K562 (cell line): ENCODE measurements around the gene OTOG. TPM values are rescaled to one million over a fixed set of nuclear protein-coding genes. Genes with fewer than 3 reads are reported as not detected.

ENCODE experiments used
- ATAC-seq: fragments of 200-7000 bp; cut with Tn5 transposase; 3 replicates; pipeline ENCODE4 v1.9.1; 2020; ENCODE audit warnings: moderate library complexity
- BruUV-seq: library from RNA; stranded (reverse); fragments of 400-500 nt; replicated peaks from 2 replicates; lab custom pipeline; 2021; lab: Mats Ljungman, UMichigan
- CTCF ChIA-PET: fragments of 300-600 bp; formaldehyde crosslinking; extraction: SDS; loops from one replicate; lab custom pipeline; 2021; ENCODE audit warnings: low intra/inter-chr PET ratio; lab: Yijun Ruan, JAX
- POLR2A ChIA-PET: fragments of 300-600, 350-650 bp; sonication (Branson Sonifier 250); formaldehyde crosslinking; extraction: SDS; loops from one replicate; lab custom pipeline; 2021; ENCODE audit warnings: antibody characterized with exemption, inconsistent platforms; lab: Yijun Ruan, JAX
- DNase-seq, 4 experiments: peaks; one replicate each; pipeline versions ENCODE4 v3.0.0 to v3.0.0-alpha.2; 2011 to 2018; ENCODE audit warnings: low spot score in 3 of 4, mixed read lengths in 3 of 4; ENCODE audit errors: extremely low read depth in 1 of 4
- FAIRE-seq: peaks from 2 replicates; lab custom pipeline; 2011; peaks lifted over from hg19 to GRCh38; lab: Jason Lieb, UNC
- H2AFZ ChIP-seq: 2 replicates; pipeline ENCODE4 v1.6.0; 2011; ENCODE audit warnings: low read depth, low read length, control low read depth, inconsistent platforms
- H3K27ac ChIP-seq: fragments of 200-600 bp; 3 replicates; pipeline ENCODE4 v1.8.0; 2011; ENCODE audit warnings: low read depth, mild to moderate bottlenecking, control low read depth, inconsistent platforms, low read length, moderate library complexity, mixed read lengths; ENCODE audit errors: extremely low read depth
- H3K27me3 ChIP-seq, 2 experiments: fragments of 300-600 bp in 1 of 2; 2 replicates in 1 of 2; 3 replicates in 1 of 2; pipeline versions ENCODE4 v1.6.0 to v1.8.0; 2011; ENCODE audit warnings: inconsistent platforms in 2 of 2, low read length in 2 of 2, mild to moderate bottlenecking in 1 of 2, mixed read lengths in 1 of 2, moderate library complexity in 1 of 2; ENCODE audit not compliant: control insufficient read depth in 2 of 2, insufficient read depth in 2 of 2
- H3K36me3 ChIP-seq: fragments of 300-600 bp; 3 replicates; pipeline ENCODE4 v1.8.0; 2011; ENCODE audit warnings: mild to moderate bottlenecking, low read length, inconsistent platforms; ENCODE audit not compliant: control insufficient read depth, insufficient read depth
- H3K4me1 ChIP-seq, 2 experiments: fragments of 200-600 bp in 1 of 2; replicated peaks in 1 of 2; 2 replicates in 1 of 2; 3 replicates in 1 of 2; pipeline versions ENCODE4 v1.5.1 to v1.8.0; 2011; ENCODE audit warnings: inconsistent platforms in 2 of 2, low read length in 2 of 2, mild to moderate bottlenecking in 1 of 2, mixed read lengths in 1 of 2, moderate library complexity in 1 of 2; ENCODE audit not compliant: control insufficient read depth in 2 of 2, insufficient read depth in 2 of 2
- H3K4me2 ChIP-seq: 2 replicates; pipeline ENCODE4 v1.6.1; 2011; ENCODE audit warnings: low read length, control low read depth, inconsistent platforms, mixed read lengths; ENCODE audit not compliant: insufficient read depth
- H3K4me3 ChIP-seq: fragments of 200-600 bp; sonication (generic), shearing (Covaris generic); 2 replicates; pipeline ENCODE4 v1.5.1; 2016; ENCODE audit warnings: control low read depth, inconsistent platforms
- H3K79me2 ChIP-seq: fragments of 200-600 bp; 3 replicates; pipeline ENCODE4 v1.8.0; 2011; ENCODE audit warnings: low read length, inconsistent platforms; ENCODE audit not compliant: control insufficient read depth, insufficient read depth
- H3K9ac ChIP-seq, 2 experiments: 2 replicates each; pipeline versions ENCODE4 v1.6.0 to v1.6.1; 2011; ENCODE audit warnings: low read depth in 2 of 2, low read length in 2 of 2, control low read depth in 1 of 2, inconsistent platforms in 1 of 2, mild to moderate bottlenecking in 1 of 2, mixed read lengths in 1 of 2; ENCODE audit not compliant: insufficient read depth in 1 of 2
- H3K9me1 ChIP-seq: one replicate; pipeline ENCODE4 v1.6.0; 2011; ENCODE audit warnings: inconsistent platforms, mild to moderate bottlenecking, low read length, moderate library complexity; ENCODE audit not compliant: control insufficient read depth, insufficient read depth
- H3K9me3 ChIP-seq: replicated peaks from 2 replicates; pipeline ENCODE4 v1.5.1; 2011; ENCODE audit warnings: low read depth, low read length, inconsistent platforms; ENCODE audit not compliant: control insufficient read depth, insufficient read depth
- H4K20me1 ChIP-seq: replicated peaks from 2 replicates; pipeline ENCODE4 v1.6.1; 2011; ENCODE audit warnings: low read length, inconsistent platforms, mixed read lengths; ENCODE audit not compliant: control insufficient read depth, insufficient read depth
- RAD21 ChIP-seq, 2 experiments: fragments of 250-450 bp in 1 of 2; fragments of 450-650 bp in 1 of 2; sonication (Bioruptor Pico) in 1 of 2; formaldehyde crosslinking in 1 of 2; IDR thresholded peaks in 1 of 2; conservative IDR thresholded peaks in 1 of 2; 2 replicates each; pipeline versions ENCODE4 v1.4.0 to v1.8.0; 2020 to 2022; ENCODE audit warnings: mild to moderate bottlenecking in 2 of 2, moderate library complexity in 1 of 2
- ZNF431 ChIP-seq: sonication (generic); formaldehyde crosslinking; IDR thresholded peaks from 2 replicates; pipeline ENCODE4 v1.8.0; 2022; ENCODE audit warnings: mild to moderate bottlenecking, missing genetic modification reagents
- WGBS: fragments of 100-300 bp; shearing (Covaris generic); methylation state at CpG from one replicate; pipeline ENCODE4 v1.1.6; 2016; ENCODE audit warnings: low coverage, mixed read lengths; ENCODE audit not compliant: insufficient coverage; ENCODE audit errors: missing lambda C conversion rate; 5-methylcytosine and 5-hydroxymethylcytosine counted together
- in situ Hi-C: fragments of 300-500 bp; cut with MboI; formaldehyde crosslinking; loops from 4 replicates; pipeline ENCODE4 v1.15.0; 2018; ENCODE audit warnings: inconsistent platforms, mixed read lengths
- intact Hi-C: fragments of 100-400 bp; cut with micrococcal nuclease; formaldehyde crosslinking; loops from 2 replicates; pipeline ENCODE4 v1.14.2; 2022
- polyA plus RNA-seq, 8 experiments: library from polyadenylated mRNA; depleted of rRNA in 4 of 8; stranded (reverse) in 5 of 8; unstranded in 3 of 8; fragments of >200 nt; fragmentation: Nextera tagmentation in 2 of 8; fragmentation: Illumina TruSeq in 1 of 8; extraction: Ambion mirVana in 2 of 8; extraction: Trizol in 1 of 8; gene quantifications; 2 replicates each; pipeline versions ENCODE4 v1.2.1 to v1.2.3, GENCODE V29; 2011 to 2014; ENCODE audit warnings: inconsistent platforms in 1 of 8, missing spikeins in 1 of 8
- total RNA-seq, 7 experiments: library from RNA; depleted of rRNA in 6 of 7; stranded (reverse); fragments of >200 nt in 6 of 7; fragmentation: Illumina TruSeq in 2 of 7; extraction: Trizol in 2 of 7; gene quantifications; 2 replicates each; pipeline versions ENCODE4 v1.2.1 to v1.2.3, GENCODE V29; 2011 to 2021; ENCODE audit warnings: low replicate concordance in 1 of 7
- TF ChIP-seq, protein P1 (sequence below), 3 experiments: IDR thresholded peaks in 2 of 3; conservative IDR thresholded peaks in 1 of 3; 2 replicates each; pipeline ENCODE4 v1.5.1; 2011 to 2012; ENCODE audit warnings: low read length in 3 of 3, mild to moderate bottlenecking in 3 of 3, control low read depth in 2 of 3, improper control_type of control experiment in 1 of 3, inconsistent platforms in 1 of 3, low read depth in 1 of 3, mixed read lengths in 1 of 3, moderate library complexity in 1 of 3; ENCODE audit not compliant: insufficient read depth in 2 of 3

OTOG gene
- total and polyA plus RNA-seq, 9 of the 15 experiments (the other 6 are each of a cell fraction or from before 2014, with no cell fraction given) = not detected

DNA sequence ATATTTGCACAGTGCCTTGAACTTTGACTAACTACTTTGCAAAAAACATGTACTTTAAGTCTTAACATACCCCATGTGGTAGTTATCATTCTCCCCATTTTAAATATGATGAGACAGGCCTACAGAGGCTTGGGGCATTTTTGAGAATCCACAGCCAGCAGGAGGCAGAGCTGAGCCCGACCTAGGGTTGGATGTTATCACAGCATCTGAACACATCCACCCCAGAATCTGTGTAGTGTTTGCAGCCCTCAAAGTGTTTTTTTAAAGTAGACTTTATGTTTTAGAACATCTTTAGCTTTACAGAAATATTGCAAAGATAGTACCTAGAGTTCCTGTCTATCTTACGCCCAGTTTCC, 17.6 kb downstream of the OTOG start:
- 23% methylated on average over 2 of the region's 2 CpGs for WGBS
- BruUV-seq = no TSS peak
- Histone ChIP-seq H3K79me2 (no peaks in the 10 kb centered on the region), H3K4me2 (no peak overlapping the region), H2AFZ (no peak overlapping the region), H3K9me3 (no peaks in the 10 kb centered on the region), H3K27ac (no peak overlapping the region), H3K9ac (no peak overlapping the region), H3K4me1 (no peaks in the 10 kb centered on the region), H3K36me3 (no peaks in the 10 kb centered on the region), H3K9me1 (no peaks in the 10 kb centered on the region), H4K20me1 (0 out of 2 replicates have a peak, but pooled peaks cover 6% of the 10 kb centered on the region), H3K4me3 (no peak overlapping the region), H3K27me3 (peaks cover 5 to 13% of the 10 kb centered on the region in 2 experiments; a peak in 4 of 5 replicates)
- ATAC-seq (peak; percentile 73), FAIRE-seq (no peak), DNase-seq (peak in 3 of 4 experiments; percentile 24 to 54 (median 48))
- TF ChIP-seq ZNF431 (CRISPR knock-in tag) (no peak), RAD21 (CRISPR knock-in tag; conservative IDR thresholded peaks at IDR 0.05 in 1 of 2, IDR thresholded peaks at IDR 0.05 in 1 of 2) (peak in 1 of 2 experiments; percentile 31; a peak in 2 of 4 replicates)
- TF ChIP-seq, protein P1, sequence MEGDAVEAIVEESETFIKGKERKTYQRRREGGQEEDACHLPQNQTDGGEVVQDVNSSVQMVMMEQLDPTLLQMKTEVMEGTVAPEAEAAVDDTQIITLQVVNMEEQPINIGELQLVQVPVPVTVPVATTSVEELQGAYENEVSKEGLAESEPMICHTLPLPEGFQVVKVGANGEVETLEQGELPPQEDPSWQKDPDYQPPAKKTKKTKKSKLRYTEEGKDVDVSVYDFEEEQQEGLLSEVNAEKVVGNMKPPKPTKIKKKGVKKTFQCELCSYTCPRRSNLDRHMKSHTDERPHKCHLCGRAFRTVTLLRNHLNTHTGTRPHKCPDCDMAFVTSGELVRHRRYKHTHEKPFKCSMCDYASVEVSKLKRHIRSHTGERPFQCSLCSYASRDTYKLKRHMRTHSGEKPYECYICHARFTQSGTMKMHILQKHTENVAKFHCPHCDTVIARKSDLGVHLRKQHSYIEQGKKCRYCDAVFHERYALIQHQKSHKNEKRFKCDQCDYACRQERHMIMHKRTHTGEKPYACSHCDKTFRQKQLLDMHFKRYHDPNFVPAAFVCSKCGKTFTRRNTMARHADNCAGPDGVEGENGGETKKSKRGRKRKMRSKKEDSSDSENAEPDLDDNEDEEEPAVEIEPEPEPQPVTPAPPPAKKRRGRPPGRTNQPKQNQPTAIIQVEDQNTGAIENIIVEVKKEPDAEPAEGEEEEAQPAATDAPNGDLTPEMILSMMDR (IDR thresholded peaks at IDR 0.05 in 2 of 3, conservative IDR thresholded peaks at IDR 0.05 in 1 of 3; ENCODE audit: insufficient read depth in 2 of 3, low read depth in 1 of 3, low read length in 3 of 3) = peak; percentile 47 to 60 (median 57)
- intact Hi-C loops (no loop called here), in situ Hi-C loops (no loop called here)
- ChIA-PET CTCF (interaction anchor here (1.4 kb wide), 1 partner anchor 166 kb away, joined by 3 read pairs; no protein-coding TSS in a partner anchor), POLR2A (no interaction called here)
